Smooth muscle cell of trachea (primary cell): Measurements from ENCODE around the gene TMCC2. TPM values are rescaled to one million over a fixed set of nuclear protein-coding genes. Genes with fewer than 3 reads are reported as not detected.

Source experiments
- total RNA-seq: library from RNA; depleted of rRNA; stranded (reverse); fragments of >200 nt; gene quantifications from 2 replicates; pipeline ENCODE4 v1.2.1, GENCODE V29; 2014

Gene TMCC2, protein sequence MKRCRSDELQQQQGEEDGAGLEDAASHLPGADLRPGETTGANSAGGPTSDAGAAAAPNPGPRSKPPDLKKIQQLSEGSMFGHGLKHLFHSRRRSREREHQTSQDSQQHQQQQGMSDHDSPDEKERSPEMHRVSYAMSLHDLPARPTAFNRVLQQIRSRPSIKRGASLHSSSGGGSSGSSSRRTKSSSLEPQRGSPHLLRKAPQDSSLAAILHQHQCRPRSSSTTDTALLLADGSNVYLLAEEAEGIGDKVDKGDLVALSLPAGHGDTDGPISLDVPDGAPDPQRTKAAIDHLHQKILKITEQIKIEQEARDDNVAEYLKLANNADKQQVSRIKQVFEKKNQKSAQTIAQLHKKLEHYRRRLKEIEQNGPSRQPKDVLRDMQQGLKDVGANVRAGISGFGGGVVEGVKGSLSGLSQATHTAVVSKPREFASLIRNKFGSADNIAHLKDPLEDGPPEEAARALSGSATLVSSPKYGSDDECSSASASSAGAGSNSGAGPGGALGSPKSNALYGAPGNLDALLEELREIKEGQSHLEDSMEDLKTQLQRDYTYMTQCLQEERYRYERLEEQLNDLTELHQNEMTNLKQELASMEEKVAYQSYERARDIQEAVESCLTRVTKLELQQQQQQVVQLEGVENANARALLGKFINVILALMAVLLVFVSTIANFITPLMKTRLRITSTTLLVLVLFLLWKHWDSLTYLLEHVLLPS
- 5.2 and 6.1 TPM in 2 replicates for total RNA-seq

DNA sequence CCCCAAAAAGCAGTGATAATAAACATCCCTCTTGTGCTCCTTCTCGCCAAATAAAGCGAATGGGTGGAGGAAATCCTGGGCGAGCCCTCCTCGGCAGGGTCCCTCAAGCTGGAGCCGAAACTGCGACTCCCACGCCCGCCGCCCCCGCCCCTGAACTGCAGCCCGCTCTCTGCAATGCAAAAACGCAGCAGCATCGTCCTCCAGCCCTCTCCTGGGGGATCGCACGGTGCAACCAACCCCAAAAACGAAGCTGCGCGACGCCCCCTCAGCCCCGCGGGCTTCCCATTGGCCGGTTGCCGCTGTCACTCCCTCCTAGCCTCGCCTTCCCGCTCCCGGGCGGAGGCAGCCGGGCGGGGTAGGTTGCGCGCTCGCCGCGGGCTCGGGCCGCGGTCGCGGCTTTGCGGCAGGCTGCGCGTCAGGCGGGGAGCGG lies at the start of gene TMCC2:
Gene TMCC2, plus strand, starts transcription at position 363 of the 430 bp plus-strand sequence. CDS start 619 bp downstream, outside the sequence.

DNA sequence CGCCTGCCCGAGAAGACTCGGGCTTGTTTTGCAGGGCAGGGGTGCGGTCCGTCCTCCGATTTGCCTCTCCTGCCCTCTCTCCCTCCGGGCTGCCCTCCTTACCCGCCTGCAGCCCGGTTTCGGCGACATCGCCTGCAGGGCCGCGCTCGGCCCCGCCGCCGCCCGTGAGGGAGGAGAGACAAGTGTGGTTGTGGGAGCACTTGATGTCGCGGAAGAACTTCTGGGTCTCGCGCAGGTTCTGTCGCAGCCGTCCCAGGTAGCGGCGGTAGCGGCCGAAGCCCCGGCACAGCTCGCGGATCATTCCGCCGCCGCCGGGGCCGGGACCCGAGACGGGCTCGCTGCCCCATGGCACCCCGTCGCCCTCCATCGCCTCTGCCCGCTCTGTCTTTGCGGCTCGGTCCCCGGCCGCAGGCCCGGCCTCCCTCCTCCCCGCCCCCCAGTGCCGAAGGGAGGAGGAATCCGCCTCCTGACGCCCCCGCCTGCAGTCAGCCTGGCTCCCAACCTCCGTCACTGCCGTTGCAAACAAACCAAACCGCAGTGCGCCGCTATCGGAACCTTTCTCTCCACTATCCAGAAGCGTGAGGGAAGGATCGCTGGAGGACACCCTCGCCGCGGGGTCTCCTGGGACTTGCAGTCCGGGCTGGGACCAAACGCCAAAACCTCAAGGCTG lies 16.4 kb upstream of the TMCC2 start, which contains the start of gene DSTYK:
Gene DSTYK, minus strand, starts transcription at position 534 of the 670 bp plus-strand sequence. Its CDS starts 167 bp downstream, at position 367.

DNA sequence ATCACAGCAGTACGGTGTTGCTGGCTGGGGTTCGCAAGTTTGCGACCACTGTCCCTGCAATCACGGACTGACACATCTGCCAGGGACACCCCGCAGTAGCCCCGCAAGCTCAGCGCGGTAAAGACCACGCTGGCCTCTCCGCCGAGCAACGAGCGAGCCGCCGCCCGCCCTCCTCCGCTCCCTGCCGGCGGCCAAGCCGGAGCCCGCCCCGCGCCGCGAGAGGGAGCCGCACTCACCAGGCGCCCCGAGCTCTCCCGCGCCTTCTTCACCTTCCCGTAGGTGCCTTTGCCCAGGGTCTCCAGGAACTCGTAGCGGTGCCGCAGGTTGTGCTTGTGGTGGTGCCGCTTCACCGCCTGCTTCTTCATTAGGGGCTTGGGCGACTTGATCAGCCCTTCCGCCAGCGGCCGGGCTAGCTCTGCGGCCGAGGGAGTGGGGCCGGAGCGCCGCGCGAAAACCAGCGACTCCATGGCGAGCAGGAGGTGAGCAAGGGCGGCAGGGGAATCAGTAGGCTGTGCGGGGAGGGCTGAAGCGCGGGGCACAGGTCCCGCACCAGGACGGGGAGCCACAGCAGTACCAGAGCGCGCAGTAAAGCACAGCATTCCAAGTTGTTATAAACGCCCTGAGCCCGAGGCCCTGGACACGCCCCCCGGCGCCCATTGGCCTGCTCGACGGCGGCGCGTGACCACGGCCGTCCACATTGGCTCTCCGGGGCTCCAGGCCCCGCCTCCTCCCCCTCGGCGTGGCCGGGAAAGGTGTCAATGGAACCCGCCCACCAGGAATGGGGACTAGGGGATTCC lies 93.6 kb downstream of the TMCC2 start, which contains the start of gene NUAK2:
Gene NUAK2, minus strand, starts transcription at position 584 of the 797 bp plus-strand sequence. Its CDS starts 117 bp downstream, at position 467.

Other genes starting within 250 kb of the TMCC2 start
- not detected in 2 replicates for gene CNTN2, start 184.7 kb upstream of the TMCC2 start, total RNA-seq
- 1.5 and 1.8 TPM in 2 replicates for gene TMEM81, start 143.5 kb upstream of the TMCC2 start, total RNA-seq
- gene RBBP5, start 106.0 kb upstream of the TMCC2 start, total RNA-seq = 18.9 and 19.7 TPM in 2 replicates
- 35.2 and 38.4 TPM in 2 replicates for gene DSTYK, start 16.2 kb upstream of the TMCC2 start, total RNA-seq
- gene NUAK2, start 93.8 kb downstream of the TMCC2 start, total RNA-seq = 0.87 and 2.8 TPM in 2 replicates
- gene KLHDC8A, start 129.0 kb downstream of the TMCC2 start, total RNA-seq = not detected in 2 replicates
- gene LEMD1, start 194.1 kb downstream of the TMCC2 start, total RNA-seq = not detected in 2 replicates
- gene BLACAT1, start 228.1 kb downstream of the TMCC2 start, total RNA-seq = under 0.01 TPM in 1 of 2 replicates, not detected in the other